H9 (cell line): ENCODE results near the gene APOBEC2. TPM values are rescaled to one million over a fixed set of nuclear protein-coding genes. Genes with fewer than 3 reads are reported as not detected.

Experiments used
- DNase-seq: peaks from one replicate; pipeline ENCODE4 v3.0.0-alpha.2; 2017
- H2AFZ ChIP-seq: one replicate; pipeline ENCODE4 v1.6.1; 2013; ENCODE audit warnings: mild to moderate bottlenecking, low read length, control low read depth, moderate library complexity
- H2AK5ac ChIP-seq: 2 replicates; pipeline ENCODE4 v1.6.1; 2013; ENCODE audit warnings: low read length, control low read depth, mixed read lengths; ENCODE audit not compliant: insufficient read length
- H2BK120ac ChIP-seq: one replicate; pipeline ENCODE4 v1.6.1; 2013; ENCODE audit warnings: low read depth, mild to moderate bottlenecking, low read length, control low read depth, inconsistent platforms; ENCODE audit not compliant: poor library complexity, severe bottlenecking
- H2BK12ac ChIP-seq: 2 replicates; pipeline ENCODE4 v1.6.1; 2013; ENCODE audit warnings: low read length, control low read depth, mixed read lengths, low read depth; ENCODE audit not compliant: insufficient read length
- H2BK15ac ChIP-seq: 2 replicates; pipeline ENCODE4 v1.6.1; 2013; ENCODE audit warnings: low read depth, low read length, control low read depth
- H2BK20ac ChIP-seq: one replicate; pipeline ENCODE4 v1.6.1; 2013; ENCODE audit warnings: low read depth, mild to moderate bottlenecking, low read length, control low read depth, inconsistent platforms; ENCODE audit not compliant: poor library complexity, severe bottlenecking
- H2BK5ac ChIP-seq: 2 replicates; pipeline ENCODE4 v1.6.1; 2013; ENCODE audit warnings: low read length, control low read depth, mixed read lengths; ENCODE audit not compliant: insufficient read length
- H3K14ac ChIP-seq: 2 replicates; pipeline ENCODE4 v1.6.1; 2013; ENCODE audit warnings: low read length, control low read depth; ENCODE audit not compliant: insufficient read depth
- H3K18ac ChIP-seq: 2 replicates; pipeline ENCODE4 v1.6.1; 2013; ENCODE audit warnings: low read depth, mild to moderate bottlenecking, mixed read lengths, low read length, control low read depth; ENCODE audit not compliant: insufficient read length
- H3K23ac ChIP-seq: 2 replicates; pipeline ENCODE4 v1.6.1; 2013; ENCODE audit warnings: low read length, control low read depth, mixed read lengths, low read depth; ENCODE audit not compliant: insufficient read length
- H3K23me2 ChIP-seq: 2 replicates; pipeline ENCODE4 v1.6.1; 2013; ENCODE audit warnings: low read depth, mild to moderate bottlenecking, mixed read lengths, low read length, control low read depth; ENCODE audit not compliant: insufficient read length, poor library complexity, severe bottlenecking
- H3K27ac ChIP-seq: 2 replicates; pipeline ENCODE4 v1.5.1; 2013; ENCODE audit warnings: low read length, control low read depth, mixed read lengths, low read depth; ENCODE audit not compliant: insufficient read length
- H3K27me3 ChIP-seq: 2 replicates; pipeline ENCODE4 v1.6.1; 2013; ENCODE audit warnings: low read length, control low read depth, inconsistent platforms; ENCODE audit not compliant: insufficient read depth
- H3K4ac ChIP-seq: 2 replicates; pipeline ENCODE4 v1.6.1; 2013; ENCODE audit warnings: low read depth, mild to moderate bottlenecking, control low read depth, inconsistent platforms, low read length, moderate library complexity
- H3K4me1 ChIP-seq: 2 replicates; pipeline ENCODE4 v1.6.1; 2013; ENCODE audit warnings: low read length, control low read depth, inconsistent platforms; ENCODE audit not compliant: insufficient read depth
- H3K4me2 ChIP-seq: 2 replicates; pipeline ENCODE4 v1.6.1; 2013; ENCODE audit warnings: low read length, control low read depth, mixed read lengths; ENCODE audit not compliant: insufficient read length, insufficient read depth
- H3K56ac ChIP-seq: 2 replicates; pipeline ENCODE4 v1.6.1; 2013; ENCODE audit warnings: low read depth, mild to moderate bottlenecking, mixed read lengths, low read length, control low read depth; ENCODE audit not compliant: insufficient read length
- H3K79me1 ChIP-seq: 2 replicates; pipeline ENCODE4 v1.6.1; 2013; ENCODE audit warnings: low read depth, mild to moderate bottlenecking, moderate library complexity, low read length, control low read depth, inconsistent platforms; ENCODE audit not compliant: insufficient read depth, poor library complexity, severe bottlenecking
- H3K79me2 ChIP-seq: 2 replicates; pipeline ENCODE4 v1.6.1; 2013; ENCODE audit warnings: low read length, control low read depth, inconsistent platforms; ENCODE audit not compliant: insufficient read depth
- H3K9ac ChIP-seq: 2 replicates; pipeline ENCODE4 v1.6.1; 2013; ENCODE audit warnings: low read length, control low read depth, mixed read lengths; ENCODE audit not compliant: insufficient read length; ENCODE audit errors: extremely low read depth
- H3K9me3 ChIP-seq: one replicate; pipeline ENCODE4 v1.6.1; 2013; ENCODE audit warnings: low read depth, low read length, inconsistent platforms; ENCODE audit not compliant: control insufficient read depth
- H3T11ph ChIP-seq: one replicate; pipeline ENCODE4 v1.6.1; 2013; ENCODE audit warnings: mild to moderate bottlenecking, low read length, control low read depth, inconsistent platforms
- H4K20me1 ChIP-seq: one replicate; pipeline ENCODE4 v1.6.1; 2013; ENCODE audit not compliant: control insufficient read depth, insufficient read length, insufficient read depth
- H4K5ac ChIP-seq: 2 replicates; pipeline ENCODE4 v1.6.1; 2013; ENCODE audit warnings: low read depth, mild to moderate bottlenecking, mixed read lengths, low read length, control low read depth; ENCODE audit not compliant: insufficient read length
- H4K8ac ChIP-seq: replicated peaks from 2 replicates; pipeline ENCODE4 v1.6.1; 2013; ENCODE audit warnings: low read length, control low read depth, mixed read lengths, low read depth; ENCODE audit not compliant: insufficient read length
- H4K91ac ChIP-seq: 2 replicates; pipeline ENCODE4 v1.6.1; 2013; ENCODE audit warnings: low read depth, mild to moderate bottlenecking, moderate library complexity, mixed read lengths, low read length, control low read depth; ENCODE audit not compliant: insufficient read length
- H3K27ac Mint-ChIP-seq, 3 experiments: 2 replicates in 2 of 3; 3 replicates in 1 of 3; pipeline ENCODE4 v1.8.0; 2020 to 2021; ENCODE audit warnings: mixed read lengths in 3 of 3, mild to moderate bottlenecking in 1 of 3, moderate library complexity in 1 of 3
- H3K27me3 Mint-ChIP-seq: 2 replicates; pipeline ENCODE4 v1.8.0; 2021; ENCODE audit warnings: low read depth, mild to moderate bottlenecking, moderate library complexity, mixed read lengths
- H3K36me3 Mint-ChIP-seq, 3 experiments: 2 replicates in 2 of 3; 3 replicates in 1 of 3; pipeline ENCODE4 v1.8.0; 2020 to 2021; ENCODE audit warnings: low read depth in 3 of 3, mixed read lengths in 3 of 3; ENCODE audit not compliant: insufficient read depth in 1 of 3
- H3K4me1 Mint-ChIP-seq, 2 experiments: 2 replicates each; pipeline ENCODE4 v1.8.0; 2020; ENCODE audit warnings: mixed read lengths in 2 of 2
- H3K4me3 Mint-ChIP-seq, 2 experiments: 2 replicates in 1 of 2; 3 replicates in 1 of 2; pipeline ENCODE4 v1.8.0; 2020 to 2021; ENCODE audit warnings: mild to moderate bottlenecking in 2 of 2, mixed read lengths in 2 of 2, moderate library complexity in 1 of 2
- H3K9me3 Mint-ChIP-seq, 2 experiments: 2 replicates in 1 of 2; 3 replicates in 1 of 2; pipeline ENCODE4 v1.8.0; 2020; ENCODE audit warnings: mild to moderate bottlenecking in 2 of 2, mixed read lengths in 2 of 2, moderate library complexity in 1 of 2
- WGBS: extraction: QIAGEN DNeasy Blood & Tissue Kit; methylation state at CpG from one replicate; pipeline ENCODE4 v1.1.7; 2013; ENCODE audit warnings: missing lambda C conversion rate, low lambda C conversion rate, mixed read lengths; ENCODE audit not compliant: insufficient read length; ENCODE audit errors: extremely low coverage; 5-methylcytosine and 5-hydroxymethylcytosine counted together
- total RNA-seq: library from RNA; stranded (reverse); gene quantifications from 2 replicates; pipeline ENCODE4 v1.2.1, GENCODE V29; 2021
- TF ChIP-seq, protein P1 (sequence below): fragments of 200-600 bp; sonication (generic); conservative IDR thresholded peaks from 3 replicates; pipeline ENCODE4 v1.8.0; 2021; ENCODE audit warnings: antibody characterized with exemption, mild to moderate bottlenecking

The APOBEC2 gene
- total RNA-seq, 1 experiment from 2014 or later, result not detected

DNA sequence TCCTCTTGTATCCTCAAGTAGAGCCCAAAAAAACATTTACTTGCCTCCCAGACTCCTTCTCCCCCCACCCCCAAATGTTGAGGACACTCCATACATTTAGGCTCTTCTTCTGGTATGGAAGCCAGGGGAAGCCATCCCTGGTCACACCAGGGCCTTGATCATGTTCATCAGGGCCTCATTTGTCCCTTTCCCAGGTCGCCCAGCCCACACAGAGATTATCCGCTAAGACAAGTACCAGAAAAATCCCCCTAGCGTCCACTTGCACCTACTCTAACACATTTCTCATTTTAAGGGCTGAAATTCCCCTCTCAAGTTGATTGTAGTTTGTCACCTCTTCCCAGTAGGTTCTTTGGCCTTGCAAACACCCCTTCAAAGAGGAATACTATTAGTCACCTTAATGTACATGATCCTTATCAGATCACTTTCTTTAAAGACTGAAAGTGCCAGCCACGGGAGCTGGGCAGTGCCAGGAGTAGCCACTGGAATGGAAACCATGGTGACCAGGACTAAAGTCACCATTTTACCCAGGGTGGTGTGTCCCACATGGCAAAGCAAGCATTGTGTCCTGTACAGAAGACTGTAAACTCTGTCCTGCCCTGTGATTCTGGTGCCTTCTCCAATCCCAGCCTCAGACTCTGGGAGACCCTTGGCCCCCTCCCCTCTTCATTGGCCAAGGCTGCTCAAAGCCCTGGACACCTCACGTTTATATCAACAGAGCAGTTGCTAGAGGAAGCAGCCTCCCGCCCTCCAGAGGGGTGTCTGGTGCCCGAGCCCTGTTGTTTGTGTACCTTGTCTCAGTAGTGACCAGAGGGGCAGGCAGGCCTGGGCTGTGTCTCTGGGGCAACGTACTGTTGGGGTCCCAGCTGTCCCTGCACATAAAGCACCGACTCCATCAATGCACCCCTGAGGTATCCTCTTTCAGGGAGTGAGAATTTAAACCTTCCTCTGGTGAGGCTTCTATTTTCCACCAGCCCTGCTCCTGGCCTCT lies 5.0 kb upstream of the APOBEC2 start:
- Histone ChIP-seq H4K8ac (no peak overlapping the region), H4K20me1 (no peaks in the 10 kb centered on the region), H3T11ph (no peak overlapping the region), H3K18ac (no peak overlapping the region), H4K5ac (no peak overlapping the region), H3K27me3 (no peaks in the 10 kb centered on the region), H3K4me2 (no peak overlapping the region), H2BK5ac (no peak overlapping the region), H3K56ac (no peak overlapping the region), H3K23ac (no peak overlapping the region), H2BK12ac (no peak overlapping the region), H2BK15ac (no peak overlapping the region), H3K23me2 (no peaks in the 10 kb centered on the region), H2BK20ac (no peak overlapping the region), H4K91ac (no peak overlapping the region), H2AK5ac (no peak overlapping the region), H3K79me1 (no peaks in the 10 kb centered on the region), H3K9ac (no peak overlapping the region), H3K4ac (no peak overlapping the region), H3K79me2 (no peaks in the 10 kb centered on the region), H2AFZ (no peak overlapping the region), H2BK120ac (no peak overlapping the region), H3K27ac (no peak overlapping the region), H3K9me3 (no peaks in the 10 kb centered on the region), H3K14ac (no peak overlapping the region), H3K4me1 (peaks cover 7% of the 10 kb centered on the region; the same call in 1 of the 2 replicates)
- WGBS, result no CpG with 5 or more reads among the region's 9 CpGs
- TF ChIP-seq, protein P1, sequence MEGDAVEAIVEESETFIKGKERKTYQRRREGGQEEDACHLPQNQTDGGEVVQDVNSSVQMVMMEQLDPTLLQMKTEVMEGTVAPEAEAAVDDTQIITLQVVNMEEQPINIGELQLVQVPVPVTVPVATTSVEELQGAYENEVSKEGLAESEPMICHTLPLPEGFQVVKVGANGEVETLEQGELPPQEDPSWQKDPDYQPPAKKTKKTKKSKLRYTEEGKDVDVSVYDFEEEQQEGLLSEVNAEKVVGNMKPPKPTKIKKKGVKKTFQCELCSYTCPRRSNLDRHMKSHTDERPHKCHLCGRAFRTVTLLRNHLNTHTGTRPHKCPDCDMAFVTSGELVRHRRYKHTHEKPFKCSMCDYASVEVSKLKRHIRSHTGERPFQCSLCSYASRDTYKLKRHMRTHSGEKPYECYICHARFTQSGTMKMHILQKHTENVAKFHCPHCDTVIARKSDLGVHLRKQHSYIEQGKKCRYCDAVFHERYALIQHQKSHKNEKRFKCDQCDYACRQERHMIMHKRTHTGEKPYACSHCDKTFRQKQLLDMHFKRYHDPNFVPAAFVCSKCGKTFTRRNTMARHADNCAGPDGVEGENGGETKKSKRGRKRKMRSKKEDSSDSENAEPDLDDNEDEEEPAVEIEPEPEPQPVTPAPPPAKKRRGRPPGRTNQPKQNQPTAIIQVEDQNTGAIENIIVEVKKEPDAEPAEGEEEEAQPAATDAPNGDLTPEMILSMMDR, result peak; percentile 17; the same call in 1 of the 3 replicates
- Mint-ChIP-seq H3K36me3 (no peaks in the 10 kb centered on the region; a peak in 2 of 7 replicates), H3K27me3 (no peaks in the 10 kb centered on the region), H3K27ac (peak overlapping the region in 2 of 3 experiments; percentile 33 to 66; a peak in 3 of 7 replicates), H3K4me1 (peaks cover 11 to 20% of the 10 kb centered on the region in 2 experiments), H3K4me3 (no peak overlapping the region), H3K9me3 (no peaks in the 10 kb centered on the region)
- no peak for DNase-seq
